Heart left ventricle (tissue), 16 donors: ENCODE measurements around the gene CFAP161. TPM values are rescaled to one million over a fixed set of nuclear protein-coding genes. Genes with fewer than 3 reads are reported as not detected.
A peak's percentile ranks its signal among the peaks of the same experiment; 100 is the strongest.

Experiments used
- ATAC-seq, 4 donors: fragments of 200-7000 bp; cut with Tn5 transposase; one replicate each; pipeline ENCODE4 v1.9.1; 2020 to 2022; ENCODE audit warnings: moderate library complexity in 4 of 4, mild to moderate bottlenecking in 3 of 4, moderate number of reproducible peaks in 1 of 4
- DNase-seq, 5 donors: peaks; one replicate each; pipeline ENCODE4 v3.0.0-alpha.2; 2020
- H3K27ac ChIP-seq, 12 donors: fragments of 200-600 bp; sonication (generic) in 4 of 12; one replicate each; pipeline versions ENCODE4 v1.5.0 to v1.8.0; 2016 to 2022; ENCODE audit warnings: mild to moderate bottlenecking in 2 of 12
- H3K27me3 ChIP-seq, 9 donors: fragments of 200-600 bp; sonication (generic) in 2 of 9; one replicate each; pipeline versions ENCODE4 v1.5.1 to v1.8.0; 2016 to 2022; ENCODE audit warnings: mild to moderate bottlenecking in 3 of 9
- H3K36me3 ChIP-seq, 9 donors: fragments of 200-600 bp; sonication (generic) in 2 of 9; one replicate each; pipeline versions ENCODE4 v1.5.0 to v1.8.0; 2018 to 2022; ENCODE audit warnings: mild to moderate bottlenecking in 2 of 9
- H3K4me1 ChIP-seq, 12 donors: fragments of 200-600 bp; sonication (generic) in 4 of 12; one replicate each; pipeline versions ENCODE4 v1.5.0 to v1.8.0; 2016 to 2022; ENCODE audit warnings: mild to moderate bottlenecking in 3 of 12
- H3K4me3 ChIP-seq, 12 donors: fragments of 200-600 bp; sonication (generic) in 4 of 12; one replicate each; pipeline versions ENCODE4 v1.5.0 to v1.8.0; 2017 to 2022; ENCODE audit warnings: mild to moderate bottlenecking in 9 of 12, moderate library complexity in 4 of 12
- H3K9me3 ChIP-seq, 12 donors: fragments of 200-600 bp; sonication (generic) in 4 of 12; one replicate each; pipeline versions ENCODE4 v1.5.0 to v1.8.0; 2016 to 2022; ENCODE audit warnings: mild to moderate bottlenecking in 1 of 12
- CTCF ChIP-seq, 12 donors: fragments of 200-600 bp; sonication (generic) in 4 of 12; IDR thresholded peaks; one replicate each; pipeline versions ENCODE4 v1.5.0 to v1.8.0; 2018 to 2022; ENCODE audit warnings: antibody characterized with exemption in 12 of 12, mild to moderate bottlenecking in 5 of 12
- POLR2A ChIP-seq, 2 donors: fragments of 450-650 bp; IDR thresholded peaks; one replicate each; pipeline ENCODE4 v1.6.1; 2017; ENCODE audit warnings: antibody characterized with exemption in 2 of 2, mild to moderate bottlenecking in 2 of 2, moderate library complexity in 2 of 2
- WGBS, 4 donors: extraction: QIAGEN DNeasy Blood & Tissue Kit in 2 of 4; methylation state at CpG; one replicate each; pipeline versions ENCODE4 v1.1.5 to v1.1.7; 2013 to 2018; 5-methylcytosine and 5-hydroxymethylcytosine counted together
- intact Hi-C, 10 donors: fragments of 100-400 bp; cut with DNase I; formaldehyde crosslinking; loops; one replicate each; pipeline versions ENCODE4 v1.11.1 to v1.14.2; 2022
- polyA plus RNA-seq, 2 donors: library from polyadenylated mRNA; stranded (reverse); fragments of 200-250 nt; gene quantifications; one replicate each; pipeline ENCODE4 v1.2.3, GENCODE V29; 2013
- total RNA-seq, 9 donors: library from RNA; depleted of rRNA in 2 of 9; stranded (reverse); fragments of >200 nt in 2 of 9; fragmentation: NEBNext Ultra II Directional in 3 of 9; extraction: Animal tissue kit (Norgen Biotek cat#: 25700) in 3 of 9; gene quantifications; one replicate each; pipeline versions ENCODE4 v1.1.0 to v1.2.4, GENCODE V29; 2016 to 2023
- donor health status: ischemic (EF 13 %, LVEDD 7.1; RV severe dilation, severe dysfunction).
- donor health status: healthy with polysubstance abuse.
- donor health status: DM: no; HTN: yes; CAD: no.
- donor health status: DM: no; HTN: no; CAD: no.
- donor health status: ischemic (EF 25% LVEDD 6.9; RV normal size, moderate dysfunction).
- donor health status: ischemic (EF 25% LVEDD 5.7; RV mildly dilated, moderate dysfunction).
- donor health status: healthy.
- donor health status: DM: yes; HTN: yes; CAD: no.
- donor health status: ischemic (EF 35%, LVEDD 5.7; RV mildly dilated, moderate dysfunction).
- donor health status: nonischemic (EF 11% LVEDD 7.7; RV severe dilation, severe dysfunction).
- donor health status: DM: yes; HTN: yes; CAD: no.
- donor health status: PGD.
- donor health status: ischemic (EF 29% LVEDD 5.4; RV normal size, mild dysfunction).
- donor health status: nonischemic (EF 23%, LVEDD 6.1; RV moderate dilation, normal function).

The CFAP161 gene
- total and polyA plus RNA-seq, 11 donors, result 0.22 to 2.0 (median 0.79) TPM; not detected in 2

- TF ChIP-seq POLR2A (IDR thresholded peaks at IDR 0.05) (no peak), CTCF (IDR thresholded peaks at IDR 0.05) (peak in 1 of 12 donors; percentile 9)
- ATAC-seq (no peak), DNase-seq (no peak)
- H3K27me3 ChIP-seq, result no peaks in the 10 kb centered on the region
- WGBS, 4 donors, result 82 to 90% (median 87%) methylated on average over 1 of the region's 1 CpG
- H3K9me3 ChIP-seq, result peaks cover 0 to 5% (median 0%) of the 10 kb centered on the region in 12 donors
- intact Hi-C loops, result loop anchor here in 1 of 10 donors (5.0 kb wide), 1 partner anchor 92 kb away; no protein-coding TSS in a partner anchor
- no peaks in the 10 kb centered on the region for H3K36me3 ChIP-seq
- H3K27ac ChIP-seq, result peak overlapping the region in 6 of 12 donors; percentile 3 to 90 (median 52)
- no peak overlapping the region for H3K4me3 ChIP-seq
- H3K4me1 ChIP-seq, result peaks cover 0 to 56% (median 14%) of the 10 kb centered on the region in 12 donors
Measured at GRCh38 chr15:81174792-81175327, 40.8 kb downstream of the CFAP161 start.

GRCh38 chr15:81175496-81175895 is 41.4 kb downstream of the CFAP161 start:
- no peak overlapping the region for H3K4me3 ChIP-seq
- no peak for DNase-seq
- intact Hi-C loops, result loop anchor here in 1 of 10 donors (5.0 kb wide), 1 partner anchor 92 kb away; no protein-coding TSS in a partner anchor
- TF ChIP-seq CTCF (IDR thresholded peaks at IDR 0.05) (no peak), POLR2A (IDR thresholded peaks at IDR 0.05) (no peak)
- no peaks in the 10 kb centered on the region for H3K27me3 ChIP-seq
- 53 to 98% (median 94%) methylated on average over 1 of the region's 1 CpG for WGBS, 4 donors
- peaks cover 0 to 50% (median 14%) of the 10 kb centered on the region in 12 donors for H3K4me1 ChIP-seq
- ATAC-seq, result no peak
- no peaks in the 10 kb centered on the region for H3K36me3 ChIP-seq
- peaks cover 0 to 5% (median 0%) of the 10 kb centered on the region in 12 donors for H3K9me3 ChIP-seq
- H3K27ac ChIP-seq, result peak overlapping the region in 9 of 12 donors; percentile 40 to 95 (median 77)

DNA sequence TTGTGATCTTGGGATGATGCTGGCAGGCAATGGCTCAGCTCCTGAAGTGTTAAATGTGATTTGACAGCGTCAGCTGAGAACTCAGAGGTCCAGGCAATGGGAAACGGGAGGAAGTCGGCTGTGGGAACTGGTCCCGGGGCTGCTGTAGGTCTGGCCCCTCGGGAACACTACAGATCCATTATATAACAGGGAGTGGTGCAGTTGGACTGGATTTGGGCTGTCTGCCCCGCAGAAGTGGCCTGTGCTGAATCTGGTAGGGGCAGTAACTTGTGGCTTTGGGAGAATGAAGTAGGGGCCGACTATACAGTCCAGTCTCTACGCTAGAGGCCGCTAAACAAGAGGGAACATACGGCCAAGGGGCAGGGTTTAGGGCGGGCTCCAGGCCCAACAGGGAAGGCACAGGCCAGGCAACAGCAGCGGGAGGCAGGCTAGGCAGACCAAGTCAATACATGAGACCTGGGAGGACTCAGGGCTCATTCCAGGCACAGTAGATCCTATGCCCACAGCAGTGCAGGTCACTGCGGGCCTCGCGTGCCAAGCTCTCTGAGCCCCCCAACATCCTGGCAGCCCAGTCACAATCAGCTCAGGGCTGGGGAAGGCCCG is 42.3 kb downstream of the CFAP161 start:
- peak; percentile 81 to 93 (median 86) for ATAC-seq
- Histone ChIP-seq H3K9me3 (peaks cover 0 to 5% (median 0%) of the 10 kb centered on the region in 12 donors), H3K27me3 (no peaks in the 10 kb centered on the region), H3K4me3 (no peak overlapping the region), H3K4me1 (peaks cover 0 to 44% (median 13%) of the 10 kb centered on the region in 12 donors), H3K27ac (peak overlapping the region; percentile 40 to 95 (median 72)), H3K36me3 (no peaks in the 10 kb centered on the region)
- 49 to 60% (median 58%) methylated on average over 16 of the region's 16 CpGs for WGBS, 4 donors
- DNase-seq, result peak; percentile 59 to 85 (median 81)
- intact Hi-C loops, result loop anchor here in 1 of 10 donors (5.0 kb wide), 1 partner anchor 91 kb away; no protein-coding TSS in a partner anchor
- TF ChIP-seq POLR2A (IDR thresholded peaks at IDR 0.05), result no peak
- peak in 8 of 12 donors; percentile 6 to 61 (median 34) for TF ChIP-seq CTCF (IDR thresholded peaks at IDR 0.05)

- Histone ChIP-seq H3K27ac (no peak overlapping the region), H3K27me3 (peaks cover 0 to 6% (median 0%) of the 10 kb centered on the region in 9 donors), H3K4me1 (peaks cover 0 to 45% (median 11%) of the 10 kb centered on the region in 12 donors), H3K36me3 (no peaks in the 10 kb centered on the region), H3K9me3 (peaks cover 0 to 5% (median 0%) of the 10 kb centered on the region in 12 donors), H3K4me3 (no peak overlapping the region)
- DNase-seq (no peak), ATAC-seq (no peak)
- no peak for TF ChIP-seq POLR2A (IDR thresholded peaks at IDR 0.05)
- no peak for TF ChIP-seq CTCF (IDR thresholded peaks at IDR 0.05)
- intact Hi-C loops, result loop anchor here in 1 of 10 donors (5.0 kb wide), 1 partner anchor 89 kb away; no protein-coding TSS in a partner anchor
- 76 to 85% (median 80%) methylated on average over 2 of the region's 2 CpGs for WGBS, 4 donors
Measured at GRCh38 chr15:81178365-81178764, 44.3 kb downstream of the CFAP161 start.
